ENCODE data around the gene NPFFR1. TPM values are rescaled to one million over a fixed set of nuclear protein-coding genes. Genes with fewer than 3 reads are reported as not detected.
"Not testable (repeated sequence)": the region's sequence is repeated elsewhere in the genome, so short reads cannot be mapped to it uniquely, and the experiment has no call there.

NPFFR1 gene
- total RNA-seq, 1 donor from 2014 or later, result not detected

DNA sequence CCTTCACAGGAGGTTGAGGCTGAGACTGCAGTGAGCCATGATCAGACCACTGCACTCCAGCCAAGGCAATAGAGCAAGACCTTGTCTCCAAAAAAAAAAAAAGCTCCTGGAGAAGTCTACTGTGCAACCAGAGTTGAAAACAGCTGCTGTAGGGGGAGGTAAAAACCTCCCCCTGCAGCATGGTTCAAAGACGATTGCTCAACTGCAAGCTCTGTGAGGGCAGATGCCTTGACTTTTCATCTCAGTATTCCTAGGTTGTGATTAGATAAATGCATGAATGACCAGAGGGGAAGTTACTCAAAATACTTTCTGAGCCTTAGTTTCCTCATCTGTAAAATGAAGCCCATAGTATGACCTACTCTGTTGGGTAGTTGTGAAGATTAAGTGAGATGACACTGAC lies 25.6 kb downstream of the NPFFR1 start:
- Mint-ChIP-seq H3K4me3 (ENCODE audit: unreplicated experiment) (no peak overlapping the region), H3K9me3 (ENCODE audit: low read depth) (peaks cover 3% of the 10 kb centered on the region), H3K36me3 (ENCODE audit: low read depth) (no peaks in the 10 kb centered on the region), H3K27ac (ENCODE audit: unreplicated experiment) (no peak overlapping the region), H3K4me1 (ENCODE audit: low read depth) (no peaks in the 10 kb centered on the region), H3K27me3 (ENCODE audit: low read depth) (no peaks in the 10 kb centered on the region)
- TF ChIP-seq, protein P1, sequence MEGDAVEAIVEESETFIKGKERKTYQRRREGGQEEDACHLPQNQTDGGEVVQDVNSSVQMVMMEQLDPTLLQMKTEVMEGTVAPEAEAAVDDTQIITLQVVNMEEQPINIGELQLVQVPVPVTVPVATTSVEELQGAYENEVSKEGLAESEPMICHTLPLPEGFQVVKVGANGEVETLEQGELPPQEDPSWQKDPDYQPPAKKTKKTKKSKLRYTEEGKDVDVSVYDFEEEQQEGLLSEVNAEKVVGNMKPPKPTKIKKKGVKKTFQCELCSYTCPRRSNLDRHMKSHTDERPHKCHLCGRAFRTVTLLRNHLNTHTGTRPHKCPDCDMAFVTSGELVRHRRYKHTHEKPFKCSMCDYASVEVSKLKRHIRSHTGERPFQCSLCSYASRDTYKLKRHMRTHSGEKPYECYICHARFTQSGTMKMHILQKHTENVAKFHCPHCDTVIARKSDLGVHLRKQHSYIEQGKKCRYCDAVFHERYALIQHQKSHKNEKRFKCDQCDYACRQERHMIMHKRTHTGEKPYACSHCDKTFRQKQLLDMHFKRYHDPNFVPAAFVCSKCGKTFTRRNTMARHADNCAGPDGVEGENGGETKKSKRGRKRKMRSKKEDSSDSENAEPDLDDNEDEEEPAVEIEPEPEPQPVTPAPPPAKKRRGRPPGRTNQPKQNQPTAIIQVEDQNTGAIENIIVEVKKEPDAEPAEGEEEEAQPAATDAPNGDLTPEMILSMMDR (IDR thresholded peaks at IDR 0.05), result no peak
- DNase-seq (ENCODE audit: low spot score), result no peak

DNA sequence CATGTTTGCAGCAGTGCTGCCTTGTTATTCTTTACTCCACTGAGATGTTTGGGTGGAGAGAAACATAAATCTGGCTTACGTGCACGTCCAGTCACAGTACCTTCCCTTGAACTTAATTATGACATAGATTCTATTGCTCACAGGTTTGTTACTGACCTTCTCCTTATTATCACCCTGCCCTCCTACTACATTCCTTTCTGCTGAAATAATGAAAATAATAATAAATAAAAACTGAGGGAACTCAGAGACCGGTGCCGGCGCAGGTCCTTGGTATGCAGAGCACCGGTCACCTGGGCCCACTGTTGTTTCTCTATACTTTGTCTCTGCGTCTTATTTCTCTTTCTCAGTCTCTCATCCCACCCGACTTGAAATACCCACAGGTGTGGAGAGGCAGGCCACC lies 26.0 kb downstream of the NPFFR1 start:
- H3K36me3 Mint-ChIP-seq (ENCODE audit: low read depth); H3K27ac Mint-ChIP-seq (ENCODE audit: unreplicated experiment); H3K9me3 Mint-ChIP-seq (ENCODE audit: low read depth); H3K4me1 Mint-ChIP-seq (ENCODE audit: low read depth); DNase-seq (ENCODE audit: low spot score); H3K27me3 Mint-ChIP-seq (ENCODE audit: low read depth); H3K4me3 Mint-ChIP-seq (ENCODE audit: unreplicated experiment): not testable (repeated sequence)

DNA sequence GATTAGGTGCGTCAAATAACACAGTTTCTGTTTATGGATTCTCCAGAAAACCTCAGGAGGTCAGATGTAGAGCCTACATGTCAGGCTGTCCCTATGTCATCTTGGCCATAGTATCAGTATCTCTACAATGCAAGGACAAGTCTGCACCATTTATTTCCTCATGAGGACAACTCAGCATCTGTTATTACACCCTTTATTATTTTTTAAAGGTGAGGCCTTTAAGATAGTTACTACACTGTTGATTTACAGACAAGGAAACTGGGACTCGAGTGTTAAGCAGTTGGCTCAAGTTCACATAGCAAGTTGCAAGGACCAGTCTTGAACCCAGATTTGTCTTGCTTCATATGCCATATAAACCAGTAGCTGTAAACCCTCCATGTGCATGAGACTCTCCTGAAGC lies 27.3 kb downstream of the NPFFR1 start:
- DNase-seq (ENCODE audit: low spot score), result no peak
- TF ChIP-seq, protein P1 (IDR thresholded peaks at IDR 0.05), result no peak
- H3K27ac Mint-ChIP-seq (ENCODE audit: unreplicated experiment), result no peak overlapping the region
- H3K9me3 Mint-ChIP-seq (ENCODE audit: low read depth), result peaks cover 8% of the 10 kb centered on the region
- H3K4me3 Mint-ChIP-seq (ENCODE audit: unreplicated experiment), result no peak overlapping the region
- no peaks in the 10 kb centered on the region for H3K27me3 Mint-ChIP-seq (ENCODE audit: low read depth)
- peaks cover 2% of the 10 kb centered on the region for H3K36me3 Mint-ChIP-seq (ENCODE audit: low read depth)
- H3K4me1 Mint-ChIP-seq (ENCODE audit: low read depth), result no peaks in the 10 kb centered on the region

DNA sequence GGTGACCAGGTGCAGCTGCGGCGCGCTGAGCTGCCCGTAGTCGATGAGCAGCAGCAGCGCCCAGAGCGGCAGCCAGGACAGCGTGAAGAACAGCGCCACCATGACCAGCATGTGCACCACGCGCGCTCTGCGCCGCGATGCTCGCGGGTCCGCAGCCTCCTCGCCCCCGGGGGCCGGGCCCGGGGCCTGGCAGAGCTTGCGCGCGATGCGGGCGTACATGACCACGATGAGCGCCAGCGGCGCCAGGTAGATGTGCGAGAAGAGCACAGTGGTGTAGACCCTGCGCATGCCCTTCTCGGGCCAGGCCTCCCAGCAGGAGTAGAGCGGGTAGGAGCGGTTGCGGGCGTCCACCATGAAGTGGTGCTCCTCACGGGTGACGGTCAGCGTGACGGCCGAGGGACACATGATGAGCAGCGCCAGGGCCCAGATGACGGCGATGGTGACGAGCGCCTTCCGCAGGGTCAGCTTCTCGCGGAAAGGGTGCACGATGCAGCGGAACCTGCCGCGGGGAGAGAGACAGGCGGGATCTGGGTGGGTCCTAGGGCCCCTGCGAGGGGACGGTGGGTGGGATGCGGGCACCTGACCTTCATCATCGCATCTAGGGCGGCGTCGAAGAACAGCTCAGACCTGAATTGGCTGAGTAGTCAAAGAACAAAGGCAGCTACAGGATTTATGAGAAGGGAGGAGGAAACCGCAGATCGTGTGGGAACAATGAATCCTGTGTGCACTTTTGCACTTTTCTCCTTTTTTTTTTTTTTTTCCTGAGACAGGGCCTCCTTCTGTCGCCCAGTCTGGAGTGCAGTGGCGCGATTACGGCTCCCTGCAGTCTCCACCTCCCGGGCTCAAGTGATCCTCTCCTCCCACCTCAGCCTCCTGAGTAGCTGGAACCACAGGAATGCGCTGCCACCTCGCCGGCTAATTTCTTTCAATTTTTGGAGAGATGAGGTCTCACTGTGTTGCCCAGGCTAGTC lies 28.2 kb downstream of the NPFFR1 start:
- H3K27me3 Mint-ChIP-seq (ENCODE audit: low read depth), result no peaks in the 10 kb centered on the region
- no peak overlapping the region for H3K4me3 Mint-ChIP-seq (ENCODE audit: unreplicated experiment)
- DNase-seq (ENCODE audit: low spot score), result no peak
- H3K4me1 Mint-ChIP-seq (ENCODE audit: low read depth), result no peaks in the 10 kb centered on the region
- TF ChIP-seq, protein P1 (IDR thresholded peaks at IDR 0.05), result no peak
- peaks cover 2% of the 10 kb centered on the region for H3K36me3 Mint-ChIP-seq (ENCODE audit: low read depth)
- peaks cover 11% of the 10 kb centered on the region for H3K9me3 Mint-ChIP-seq (ENCODE audit: low read depth)
- H3K27ac Mint-ChIP-seq (ENCODE audit: unreplicated experiment), result no peak overlapping the region

DNA sequence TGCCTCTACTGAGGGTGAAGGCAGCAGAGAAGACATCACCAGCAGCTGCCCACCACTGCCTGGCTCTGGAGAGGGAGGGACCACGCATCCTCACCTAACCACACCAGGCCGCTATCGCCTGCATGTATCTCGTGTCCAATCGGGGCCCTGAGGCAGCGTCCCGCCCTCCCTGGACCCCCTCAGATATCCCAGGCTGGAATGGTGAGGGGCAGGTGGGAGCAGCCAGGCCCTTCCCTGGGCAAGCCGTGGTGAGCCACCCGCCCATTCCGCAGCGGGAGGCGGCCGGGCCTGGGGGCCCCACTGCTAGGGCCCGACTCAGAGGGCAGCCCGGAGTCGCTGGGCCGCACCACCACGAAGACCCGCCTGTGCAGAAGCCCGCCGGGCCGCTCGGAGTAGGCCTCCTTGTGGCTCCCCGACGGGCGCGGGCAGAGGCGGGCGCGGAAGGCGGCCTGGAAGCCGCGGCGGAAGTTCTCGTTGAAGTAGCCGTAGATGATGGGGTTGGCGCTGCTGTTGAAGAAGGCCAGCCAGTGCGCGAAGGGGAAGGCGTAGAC lies 29.0 kb downstream of the NPFFR1 start:
- TF ChIP-seq, protein P1 (IDR thresholded peaks at IDR 0.05), result no peak
- H3K4me1 Mint-ChIP-seq (ENCODE audit: low read depth), result no peaks in the 10 kb centered on the region
- no peak overlapping the region for H3K4me3 Mint-ChIP-seq (ENCODE audit: unreplicated experiment)
- no peaks in the 10 kb centered on the region for H3K27me3 Mint-ChIP-seq (ENCODE audit: low read depth)
- no peak for DNase-seq (ENCODE audit: low spot score)
- peaks cover 11% of the 10 kb centered on the region for H3K9me3 Mint-ChIP-seq (ENCODE audit: low read depth)
- no peak overlapping the region for H3K27ac Mint-ChIP-seq (ENCODE audit: unreplicated experiment)
- H3K36me3 Mint-ChIP-seq (ENCODE audit: low read depth), result peaks cover 2% of the 10 kb centered on the region
